SK-N-SH treated with all-trans-retinoic acid at 6 μM for 48 hours (cell line): ENCODE measurements around the gene MRPS5.

Source experiments
- ATAC-seq: fragments of 200-7000 bp; cut with Tn5 transposase; 3 replicates; pipeline ENCODE4 v1.9.1; 2020; ENCODE audit warnings: mild to moderate bottlenecking, moderate library complexity
- BACH2 ChIP-seq: fragments of 250-450 bp; sonication (Bioruptor Pico); IDR thresholded peaks from 2 replicates; pipeline ENCODE4 v1.9.0; 2021; ENCODE audit warnings: mild to moderate bottlenecking, borderline replicate concordance
- CREB5 ChIP-seq: fragments of 250-450 bp; sonication (Bioruptor Pico); IDR thresholded peaks from 2 replicates; pipeline ENCODE4 v1.5.1; 2020; ENCODE audit warnings: low read depth, mild to moderate bottlenecking, moderate library complexity
- CSDC2 ChIP-seq: fragments of 250-450 bp; sonication (Bioruptor Pico); IDR thresholded peaks from 2 replicates; pipeline ENCODE4 v1.5.0; 2020; ENCODE audit warnings: mild to moderate bottlenecking, moderate library complexity
- CSRNP3 ChIP-seq: fragments of 250-450 bp; sonication (Bioruptor Pico); IDR thresholded peaks from 2 replicates; pipeline ENCODE4 v1.5.1; 2021; ENCODE audit warnings: mild to moderate bottlenecking, moderate library complexity
- ESRRG ChIP-seq: fragments of 250-450 bp; sonication (Bioruptor Pico); IDR thresholded peaks from 2 replicates; pipeline ENCODE4 v1.6.1; 2021; ENCODE audit warnings: mild to moderate bottlenecking
- GLIS3 ChIP-seq: fragments of 250-450 bp; sonication (Bioruptor Pico); IDR thresholded peaks from 2 replicates; pipeline ENCODE4 v1.5.0; 2020; ENCODE audit warnings: mild to moderate bottlenecking, moderate library complexity
- OSR1 ChIP-seq: fragments of 250-450 bp; sonication (Bioruptor Pico); IDR thresholded peaks from 2 replicates; pipeline ENCODE4 v1.8.0; 2022; ENCODE audit warnings: moderate library complexity, mild to moderate bottlenecking, inconsistent platforms
- PATZ1 ChIP-seq: fragments of 250-450 bp; sonication (Bioruptor Pico); IDR thresholded peaks from 2 replicates; pipeline ENCODE4 v1.8.0; 2020; ENCODE audit warnings: mild to moderate bottlenecking, moderate library complexity, borderline replicate concordance
- POU6F1 ChIP-seq: fragments of 250-450 bp; sonication (Bioruptor Pico); IDR thresholded peaks from 2 replicates; pipeline ENCODE4 v1.8.0; 2021; ENCODE audit warnings: low read depth, mild to moderate bottlenecking, moderate library complexity, borderline replicate concordance
- PPARA ChIP-seq: fragments of 250-450 bp; sonication (Bioruptor Pico); IDR thresholded peaks from 2 replicates; pipeline ENCODE4 v1.5.0; 2020; ENCODE audit warnings: mild to moderate bottlenecking, borderline replicate concordance
- RARB ChIP-seq: fragments of 250-450 bp; sonication (Bioruptor Pico); IDR thresholded peaks from 2 replicates; pipeline ENCODE4 v1.8.0; 2021; ENCODE audit warnings: mild to moderate bottlenecking, moderate library complexity
- SNAI2 ChIP-seq: fragments of 250-450 bp; sonication (Bioruptor Pico); IDR thresholded peaks from 2 replicates; pipeline ENCODE4 v1.5.0; 2020; ENCODE audit warnings: mild to moderate bottlenecking, moderate library complexity
- TCF4 ChIP-seq: fragments of 250-450 bp; sonication (Bioruptor Pico); IDR thresholded peaks from 2 replicates; pipeline ENCODE4 v1.8.0; 2021; ENCODE audit warnings: mild to moderate bottlenecking, moderate library complexity, borderline replicate concordance
- TOX ChIP-seq: fragments of 250-450 bp; sonication (Bioruptor Pico); IDR thresholded peaks from 2 replicates; pipeline ENCODE4 v1.8.0; 2021; ENCODE audit warnings: mild to moderate bottlenecking, moderate library complexity, borderline replicate concordance
- TSHZ2 ChIP-seq: fragments of 250-450 bp; sonication (Bioruptor Pico); IDR thresholded peaks from 2 replicates; pipeline ENCODE4 v1.5.0; 2020; ENCODE audit warnings: mild to moderate bottlenecking, moderate library complexity
- ZFP3 ChIP-seq: fragments of 250-450 bp; sonication (Bioruptor Pico); IDR thresholded peaks from 2 replicates; pipeline ENCODE4 v1.5.0; 2020; ENCODE audit warnings: mild to moderate bottlenecking, moderate library complexity
- ZFP30 ChIP-seq: fragments of 450-650 bp; formaldehyde crosslinking; IDR thresholded peaks from 2 replicates; pipeline ENCODE4 v1.5.0; 2022; ENCODE audit warnings: mild to moderate bottlenecking, moderate library complexity
- ZNF565 ChIP-seq: fragments of 450-650 bp; formaldehyde crosslinking; conservative IDR thresholded peaks from 2 replicates; pipeline ENCODE4 v1.5.0; 2020; ENCODE audit warnings: low read depth, mild to moderate bottlenecking, moderate library complexity
- ZNF70 ChIP-seq: fragments of 450-650 bp; formaldehyde crosslinking; IDR thresholded peaks from 2 replicates; pipeline ENCODE4 v1.5.0; 2020; ENCODE audit warnings: mild to moderate bottlenecking, moderate library complexity
- ZNF8 ChIP-seq: fragments of 450-650 bp; formaldehyde crosslinking; IDR thresholded peaks from 2 replicates; pipeline ENCODE4 v1.5.0; 2020; ENCODE audit warnings: mild to moderate bottlenecking, moderate library complexity

The MRPS5 gene

GRCh38 chr2:95113464-95113863, 8.1 kb downstream of the MRPS5 start:
- ATAC-seq: no peak
- TF ChIP-seq CREB5 (no peak), ZNF8 (no peak), ZNF70 (CRISPR knock-in tag) (no peak), PPARA (no peak), TOX (CRISPR knock-in tag) (no peak), CSRNP3 (no peak), SNAI2 (CRISPR knock-in tag) (no peak), ESRRG (CRISPR knock-in tag) (no peak), BACH2 (CRISPR knock-in tag) (no peak), ZNF565 (CRISPR knock-in tag) (no peak), RARB (CRISPR knock-in tag) (no peak), CSDC2 (CRISPR knock-in tag) (no peak), POU6F1 (no peak), GLIS3 (CRISPR knock-in tag) (no peak), TSHZ2 (no peak), OSR1 (CRISPR knock-in tag) (no peak)
- TF ChIP-seq, all 23 proteins: peak for 0

- TF ChIP-seq ZFP3 (CRISPR knock-in tag) (no peak), TSHZ2 (no peak), PATZ1 (no peak), GLIS3 (CRISPR knock-in tag) (no peak), POU6F1 (no peak), ESRRG (CRISPR knock-in tag) (no peak), TCF4 (no peak), PPARA (no peak), TOX (CRISPR knock-in tag) (no peak), ZFP30 (CRISPR knock-in tag) (no peak)
- ATAC-seq: no peak
These were observed 11.2 kb downstream of the MRPS5 start for GRCh38 chr2:95110395-95110794.
